Measurements from ENCODE around the gene AURKAIP1. TPM values are rescaled to one million over a fixed set of nuclear protein-coding genes. Genes with fewer than 3 reads are reported as not detected.

The AURKAIP1 gene
- total and polyA plus RNA-seq, 4 donors, result 38.4 to 175 (median 97.7) TPM

DNA sequence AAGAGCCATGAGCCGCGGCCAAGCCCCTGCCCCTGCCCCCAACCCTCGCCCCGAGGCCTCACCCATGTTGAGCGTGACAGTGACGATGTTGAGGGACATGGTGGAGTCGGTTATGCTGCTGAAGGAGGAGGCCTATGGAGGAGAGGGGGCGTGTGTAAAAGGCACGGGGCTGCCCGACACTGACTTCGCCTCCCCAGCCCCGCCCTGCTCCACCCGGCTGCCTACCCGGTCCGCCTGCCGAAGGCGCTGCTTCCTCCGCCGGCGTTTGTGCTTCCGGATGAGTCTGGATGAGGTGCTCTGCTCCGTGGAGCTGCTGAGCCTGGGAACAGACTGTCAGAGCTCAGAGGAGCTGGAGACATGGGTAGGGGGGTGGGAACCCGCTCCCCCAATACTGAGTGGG, 34.8 kb downstream of the AURKAIP1 start:
- Histone ChIP-seq H3K4me3 (ENCODE audit: low read depth in 1 of 3, low read length in 3 of 3) (no peak overlapping the region), H3K27ac (ENCODE audit: low read depth in 1 of 2, low read length in 2 of 2) (no peak overlapping the region), H3K4me1 (ENCODE audit: control insufficient read depth in 4 of 4, insufficient read depth in 4 of 4, low read length in 3 of 4) (peaks cover 12 to 23% (median 21%) of the 10 kb centered on the region in 4 donors), H3K9ac (ENCODE audit: low read depth in 1 of 2, low read length in 2 of 2) (no peak overlapping the region), H3K27me3 (ENCODE audit: control insufficient read depth in 4 of 4, insufficient read depth in 4 of 4, low read length in 3 of 4) (no peaks in the 10 kb centered on the region), H3K9me3 (ENCODE audit: control insufficient read depth in 4 of 4, low read length in 3 of 4) (no peaks in the 10 kb centered on the region), H3K36me3 (ENCODE audit: control insufficient read depth in 4 of 4, insufficient read depth in 3 of 4, low read depth in 1 of 4, low read length in 3 of 4) (peaks cover 0 to 31% (median 15%) of the 10 kb centered on the region in 4 donors)
- WGBS, result 95% methylated on average over 23 of the region's 23 CpGs
- DNase-seq (ENCODE audit: low spot score), result no peak
- TF ChIP-seq NR2F2 (IDR thresholded peaks at IDR 0.05) (no peak), FOXA2 (IDR thresholded peaks at IDR 0.05) (no peak), FOXA1 (IDR thresholded peaks at IDR 0.05) (no peak), RAD21 (IDR thresholded peaks at IDR 0.05) (no peak), HNF4A (conservative IDR thresholded peaks at IDR 0.05) (no peak), YY1 (IDR thresholded peaks at IDR 0.05) (no peak), TAF1 (conservative IDR thresholded peaks at IDR 0.05) (no peak), SP1 (IDR thresholded peaks at IDR 0.05) (no peak), EGR1 (IDR thresholded peaks at IDR 0.05; ENCODE audit: low read depth in 2 of 2) (no peak), JUND (IDR thresholded peaks at IDR 0.05) (no peak), HNF4G (IDR thresholded peaks at IDR 0.05) (no peak), RXRA (IDR thresholded peaks at IDR 0.05) (no peak)
- TF ChIP-seq, protein P1, sequence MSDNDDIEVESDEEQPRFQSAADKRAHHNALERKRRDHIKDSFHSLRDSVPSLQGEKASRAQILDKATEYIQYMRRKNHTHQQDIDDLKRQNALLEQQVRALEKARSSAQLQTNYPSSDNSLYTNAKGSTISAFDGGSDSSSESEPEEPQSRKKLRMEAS (IDR thresholded peaks at IDR 0.05), result no peak
- TF ChIP-seq, protein P2, sequence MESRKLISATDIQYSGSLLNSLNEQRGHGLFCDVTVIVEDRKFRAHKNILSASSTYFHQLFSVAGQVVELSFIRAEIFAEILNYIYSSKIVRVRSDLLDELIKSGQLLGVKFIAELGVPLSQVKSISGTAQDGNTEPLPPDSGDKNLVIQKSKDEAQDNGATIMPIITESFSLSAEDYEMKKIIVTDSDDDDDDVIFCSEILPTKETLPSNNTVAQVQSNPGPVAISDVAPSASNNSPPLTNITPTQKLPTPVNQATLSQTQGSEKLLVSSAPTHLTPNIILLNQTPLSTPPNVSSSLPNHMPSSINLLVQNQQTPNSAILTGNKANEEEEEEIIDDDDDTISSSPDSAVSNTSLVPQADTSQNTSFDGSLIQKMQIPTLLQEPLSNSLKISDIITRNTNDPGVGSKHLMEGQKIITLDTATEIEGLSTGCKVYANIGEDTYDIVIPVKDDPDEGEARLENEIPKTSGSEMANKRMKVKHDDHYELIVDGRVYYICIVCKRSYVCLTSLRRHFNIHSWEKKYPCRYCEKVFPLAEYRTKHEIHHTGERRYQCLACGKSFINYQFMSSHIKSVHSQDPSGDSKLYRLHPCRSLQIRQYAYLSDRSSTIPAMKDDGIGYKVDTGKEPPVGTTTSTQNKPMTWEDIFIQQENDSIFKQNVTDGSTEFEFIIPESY (IDR thresholded peaks at IDR 0.05), result no peak
- TF ChIP-seq, protein P3, sequence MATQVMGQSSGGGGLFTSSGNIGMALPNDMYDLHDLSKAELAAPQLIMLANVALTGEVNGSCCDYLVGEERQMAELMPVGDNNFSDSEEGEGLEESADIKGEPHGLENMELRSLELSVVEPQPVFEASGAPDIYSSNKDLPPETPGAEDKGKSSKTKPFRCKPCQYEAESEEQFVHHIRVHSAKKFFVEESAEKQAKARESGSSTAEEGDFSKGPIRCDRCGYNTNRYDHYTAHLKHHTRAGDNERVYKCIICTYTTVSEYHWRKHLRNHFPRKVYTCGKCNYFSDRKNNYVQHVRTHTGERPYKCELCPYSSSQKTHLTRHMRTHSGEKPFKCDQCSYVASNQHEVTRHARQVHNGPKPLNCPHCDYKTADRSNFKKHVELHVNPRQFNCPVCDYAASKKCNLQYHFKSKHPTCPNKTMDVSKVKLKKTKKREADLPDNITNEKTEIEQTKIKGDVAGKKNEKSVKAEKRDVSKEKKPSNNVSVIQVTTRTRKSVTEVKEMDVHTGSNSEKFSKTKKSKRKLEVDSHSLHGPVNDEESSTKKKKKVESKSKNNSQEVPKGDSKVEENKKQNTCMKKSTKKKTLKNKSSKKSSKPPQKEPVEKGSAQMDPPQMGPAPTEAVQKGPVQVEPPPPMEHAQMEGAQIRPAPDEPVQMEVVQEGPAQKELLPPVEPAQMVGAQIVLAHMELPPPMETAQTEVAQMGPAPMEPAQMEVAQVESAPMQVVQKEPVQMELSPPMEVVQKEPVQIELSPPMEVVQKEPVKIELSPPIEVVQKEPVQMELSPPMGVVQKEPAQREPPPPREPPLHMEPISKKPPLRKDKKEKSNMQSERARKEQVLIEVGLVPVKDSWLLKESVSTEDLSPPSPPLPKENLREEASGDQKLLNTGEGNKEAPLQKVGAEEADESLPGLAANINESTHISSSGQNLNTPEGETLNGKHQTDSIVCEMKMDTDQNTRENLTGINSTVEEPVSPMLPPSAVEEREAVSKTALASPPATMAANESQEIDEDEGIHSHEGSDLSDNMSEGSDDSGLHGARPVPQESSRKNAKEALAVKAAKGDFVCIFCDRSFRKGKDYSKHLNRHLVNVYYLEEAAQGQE (IDR thresholded peaks at IDR 0.05), result no peak
- TF ChIP-seq, protein P4, sequence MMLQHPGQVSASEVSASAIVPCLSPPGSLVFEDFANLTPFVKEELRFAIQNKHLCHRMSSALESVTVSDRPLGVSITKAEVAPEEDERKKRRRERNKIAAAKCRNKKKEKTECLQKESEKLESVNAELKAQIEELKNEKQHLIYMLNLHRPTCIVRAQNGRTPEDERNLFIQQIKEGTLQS (IDR thresholded peaks at IDR 0.05), result no peak

DNA sequence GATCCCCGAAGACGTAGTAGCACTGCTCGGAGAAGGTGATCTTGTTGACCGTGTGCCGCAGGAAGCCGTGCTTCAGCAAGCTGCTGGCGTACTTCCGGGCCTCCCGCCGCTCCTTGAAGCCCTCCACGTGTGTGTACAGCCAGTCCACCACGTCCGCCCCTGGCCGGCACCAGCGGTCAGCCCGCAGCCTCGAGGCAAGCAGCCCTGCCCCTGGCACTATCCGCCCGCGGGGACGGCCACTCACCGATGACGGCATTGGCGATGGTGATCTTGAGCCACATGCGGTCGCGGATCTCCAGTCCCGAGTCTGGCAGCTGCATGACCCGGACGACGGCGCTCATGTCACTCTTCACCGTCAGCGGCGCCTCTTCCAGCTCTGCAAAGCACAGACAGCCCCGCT, 36.7 kb downstream of the AURKAIP1 start:
- no peaks in the 10 kb centered on the region for H3K9me3 ChIP-seq (ENCODE audit: control insufficient read depth in 4 of 4, low read length in 3 of 4)
- 97% methylated on average over 36 of the region's 36 CpGs for WGBS
- H3K27me3 ChIP-seq (ENCODE audit: control insufficient read depth in 4 of 4, insufficient read depth in 4 of 4, low read length in 3 of 4), result no peaks in the 10 kb centered on the region
- TF ChIP-seq FOXA2 (IDR thresholded peaks at IDR 0.05) (no peak), JUND (IDR thresholded peaks at IDR 0.05) (no peak), HNF4G (IDR thresholded peaks at IDR 0.05) (no peak), RXRA (IDR thresholded peaks at IDR 0.05) (no peak), YY1 (IDR thresholded peaks at IDR 0.05) (no peak), TAF1 (conservative IDR thresholded peaks at IDR 0.05) (no peak)
- TF ChIP-seq, protein P5, sequence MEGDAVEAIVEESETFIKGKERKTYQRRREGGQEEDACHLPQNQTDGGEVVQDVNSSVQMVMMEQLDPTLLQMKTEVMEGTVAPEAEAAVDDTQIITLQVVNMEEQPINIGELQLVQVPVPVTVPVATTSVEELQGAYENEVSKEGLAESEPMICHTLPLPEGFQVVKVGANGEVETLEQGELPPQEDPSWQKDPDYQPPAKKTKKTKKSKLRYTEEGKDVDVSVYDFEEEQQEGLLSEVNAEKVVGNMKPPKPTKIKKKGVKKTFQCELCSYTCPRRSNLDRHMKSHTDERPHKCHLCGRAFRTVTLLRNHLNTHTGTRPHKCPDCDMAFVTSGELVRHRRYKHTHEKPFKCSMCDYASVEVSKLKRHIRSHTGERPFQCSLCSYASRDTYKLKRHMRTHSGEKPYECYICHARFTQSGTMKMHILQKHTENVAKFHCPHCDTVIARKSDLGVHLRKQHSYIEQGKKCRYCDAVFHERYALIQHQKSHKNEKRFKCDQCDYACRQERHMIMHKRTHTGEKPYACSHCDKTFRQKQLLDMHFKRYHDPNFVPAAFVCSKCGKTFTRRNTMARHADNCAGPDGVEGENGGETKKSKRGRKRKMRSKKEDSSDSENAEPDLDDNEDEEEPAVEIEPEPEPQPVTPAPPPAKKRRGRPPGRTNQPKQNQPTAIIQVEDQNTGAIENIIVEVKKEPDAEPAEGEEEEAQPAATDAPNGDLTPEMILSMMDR (IDR thresholded peaks at IDR 0.05; ENCODE audit: low read depth, low read length, missing input control), result no peak
- TF ChIP-seq, protein P1 (IDR thresholded peaks at IDR 0.05), result no peak
- TF ChIP-seq, protein P2 (IDR thresholded peaks at IDR 0.05), result no peak
- H3K4me3 ChIP-seq (ENCODE audit: low read depth in 1 of 3, low read length in 3 of 3), result no peak overlapping the region
- DNase-seq (ENCODE audit: low spot score), result no peak
- no peak overlapping the region for H3K9ac ChIP-seq (ENCODE audit: low read depth in 1 of 2, low read length in 2 of 2)
- H3K36me3 ChIP-seq (ENCODE audit: control insufficient read depth in 4 of 4, insufficient read depth in 3 of 4, low read depth in 1 of 4, low read length in 3 of 4), result peaks cover 0 to 31% (median 15%) of the 10 kb centered on the region in 4 donors
- peaks cover 0 to 9% (median 5%) of the 10 kb centered on the region in 4 donors for H3K4me1 ChIP-seq (ENCODE audit: control insufficient read depth in 4 of 4, insufficient read depth in 4 of 4, low read length in 3 of 4)
- H3K27ac ChIP-seq (ENCODE audit: low read depth in 1 of 2, low read length in 2 of 2), result no peak overlapping the region

All from liver (tissue), 9 donors.